ENCODE measurements around the gene NVL.

Gene NVL

DNA sequence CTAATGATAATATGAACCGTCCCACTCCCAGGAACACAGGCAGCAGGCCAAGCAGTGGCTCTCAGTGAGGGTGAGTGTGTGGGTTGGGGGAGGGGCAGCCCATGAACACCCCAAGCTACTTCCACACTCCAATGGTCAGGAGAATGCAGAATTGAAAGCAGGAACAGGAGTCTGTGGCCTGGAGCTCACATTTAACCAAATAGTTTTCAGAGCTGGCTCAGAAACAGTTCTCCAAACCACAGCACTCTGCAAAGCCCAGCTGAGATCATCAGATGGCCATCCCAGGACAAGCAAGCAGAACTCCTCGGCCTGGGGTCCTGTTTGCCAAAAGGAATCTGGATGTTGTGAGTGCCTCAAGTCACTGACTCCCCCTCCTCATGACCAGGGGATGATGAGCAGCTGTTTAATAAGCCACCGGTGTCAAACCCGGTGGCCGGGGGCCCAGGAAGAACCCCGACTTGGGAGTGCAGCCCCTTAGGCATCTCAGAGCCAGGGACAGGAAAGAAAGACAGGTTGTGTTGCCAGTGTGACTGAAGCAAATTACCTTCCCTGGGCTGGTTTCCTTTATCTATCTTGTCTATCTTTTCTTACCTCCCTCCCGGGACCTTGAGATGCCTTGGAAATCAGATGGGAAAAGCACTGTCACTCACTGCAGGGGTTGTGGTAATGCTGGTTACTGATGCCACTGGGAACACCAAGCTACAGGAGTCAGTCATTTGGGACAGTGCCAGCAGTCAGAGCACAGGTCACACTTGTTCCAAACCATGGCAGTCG, 126.5 kb downstream of the NVL start:
- Histone ChIP-seq H3K9ac (ENCODE audit: low read length in 5 of 5) (no peak overlapping the region), H3K27ac (ENCODE audit: low read depth, low read length) (no peak overlapping the region)

DNA sequence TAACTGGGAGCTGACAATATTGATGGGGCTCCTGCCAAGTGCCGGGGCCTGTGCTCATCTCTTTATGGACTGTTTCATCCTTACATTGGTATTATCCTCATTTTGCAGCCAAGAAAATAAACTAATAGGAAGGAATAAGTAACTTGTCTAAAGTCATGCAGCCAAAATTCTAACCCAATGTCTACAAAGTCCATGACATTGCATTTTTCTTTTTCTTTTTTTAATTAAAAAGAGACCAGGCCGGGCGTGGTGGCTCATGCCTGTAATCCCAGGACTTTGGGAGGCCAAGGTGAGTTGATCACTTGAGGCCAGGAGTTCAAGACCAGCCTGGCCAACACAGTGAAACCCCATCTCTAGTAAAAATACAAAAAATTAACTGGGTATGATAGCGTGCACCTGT, 128.1 kb downstream of the NVL start:
- Histone ChIP-seq H3K27me3 (ENCODE audit: control insufficient read depth in 5 of 5, insufficient read depth in 4 of 5, low read length in 5 of 5) (no peaks in the 10 kb centered on the region), H3K9ac (ENCODE audit: low read length in 5 of 5) (no peak overlapping the region), H3K4me3 (ENCODE audit: low read depth in 1 of 5, low read length in 5 of 5) (no peak overlapping the region), H3K4me1 (ENCODE audit: control insufficient read depth in 5 of 5, insufficient read depth in 5 of 5, low read length in 5 of 5) (peaks cover 6 to 26% (median 23%) of the 10 kb centered on the region in 5 donors), H3K36me3 (ENCODE audit: control insufficient read depth in 5 of 5, insufficient read depth in 5 of 5, low read length in 5 of 5) (no peaks in the 10 kb centered on the region), H3K27ac (ENCODE audit: low read depth, low read length) (no peak overlapping the region), H3K9me3 (ENCODE audit: control insufficient read depth in 5 of 5, low read length in 5 of 5) (no peaks in the 10 kb centered on the region)

More for the DNA sequence above, 126.5 kb downstream of the NVL start:
- Histone ChIP-seq H3K4me3 (ENCODE audit: low read depth in 1 of 5, low read length in 5 of 5) (no peak overlapping the region), H3K4me1 (ENCODE audit: control insufficient read depth in 5 of 5, insufficient read depth in 5 of 5, low read length in 5 of 5) (peaks cover 6 to 26% (median 20%) of the 10 kb centered on the region in 5 donors), H3K36me3 (ENCODE audit: control insufficient read depth in 5 of 5, insufficient read depth in 5 of 5, low read length in 5 of 5) (no peaks in the 10 kb centered on the region), H3K27me3 (ENCODE audit: control insufficient read depth in 5 of 5, insufficient read depth in 4 of 5, low read length in 5 of 5) (no peaks in the 10 kb centered on the region), H3K9me3 (ENCODE audit: control insufficient read depth in 5 of 5, low read length in 5 of 5) (no peaks in the 10 kb centered on the region)

DNA sequence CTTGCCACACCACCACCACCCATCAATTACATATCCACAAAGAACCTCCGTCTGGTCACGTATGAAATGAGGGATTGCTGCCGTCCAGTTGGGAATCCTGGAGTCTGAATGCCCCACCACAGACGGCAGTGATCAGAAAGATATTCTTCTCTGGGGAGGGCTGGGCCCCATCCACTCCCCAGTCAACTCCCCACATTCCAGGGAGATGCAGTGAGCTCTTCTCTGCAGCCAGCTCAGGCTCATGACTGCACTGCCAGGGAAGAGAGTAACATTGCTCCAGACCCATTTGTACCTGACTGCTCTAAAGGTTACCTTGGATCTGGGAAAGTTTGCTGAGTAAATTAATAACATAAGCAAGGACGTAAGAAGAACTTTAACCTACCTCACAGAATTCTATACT, 128.6 kb downstream of the NVL start:
- Histone ChIP-seq H3K9ac (ENCODE audit: low read length in 5 of 5) (no peak overlapping the region), H3K9me3 (ENCODE audit: control insufficient read depth in 5 of 5, low read length in 5 of 5) (no peaks in the 10 kb centered on the region), H3K36me3 (ENCODE audit: control insufficient read depth in 5 of 5, insufficient read depth in 5 of 5, low read length in 5 of 5) (no peaks in the 10 kb centered on the region), H3K27me3 (ENCODE audit: control insufficient read depth in 5 of 5, insufficient read depth in 4 of 5, low read length in 5 of 5) (no peaks in the 10 kb centered on the region), H3K27ac (ENCODE audit: low read depth, low read length) (no peak overlapping the region), H3K4me1 (ENCODE audit: control insufficient read depth in 5 of 5, insufficient read depth in 5 of 5, low read length in 5 of 5) (peaks cover 6 to 26% (median 24%) of the 10 kb centered on the region in 5 donors), H3K4me3 (ENCODE audit: low read depth in 1 of 5, low read length in 5 of 5) (no peak overlapping the region)

DNA sequence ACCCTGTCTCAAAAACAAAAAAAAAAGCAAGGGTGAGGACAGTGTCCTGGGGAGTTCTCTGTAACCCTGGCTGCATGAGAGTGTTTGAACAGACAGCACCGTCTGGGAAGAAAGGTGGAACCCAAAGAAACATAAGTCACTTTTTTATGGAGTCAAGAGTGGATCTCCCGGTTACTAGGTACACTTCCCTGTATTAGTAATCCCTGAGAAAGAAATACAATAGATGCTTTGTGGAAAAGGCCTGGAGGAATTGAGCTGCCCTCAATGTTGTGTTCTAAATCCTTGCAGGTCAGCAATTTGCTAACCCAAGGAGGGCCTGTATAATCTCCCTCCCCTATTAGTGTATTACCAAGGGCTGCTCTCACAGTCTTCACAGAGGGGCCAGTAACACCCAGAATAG, 130.3 kb downstream of the NVL start:
- Histone ChIP-seq H3K27me3 (ENCODE audit: control insufficient read depth in 5 of 5, insufficient read depth in 4 of 5, low read length in 5 of 5) (no peaks in the 10 kb centered on the region), H3K4me1 (ENCODE audit: control insufficient read depth in 5 of 5, insufficient read depth in 5 of 5, low read length in 5 of 5) (peaks cover 1 to 17% (median 14%) of the 10 kb centered on the region in 5 donors), H3K9me3 (ENCODE audit: control insufficient read depth in 5 of 5, low read length in 5 of 5) (no peaks in the 10 kb centered on the region), H3K36me3 (ENCODE audit: control insufficient read depth in 5 of 5, insufficient read depth in 5 of 5, low read length in 5 of 5) (peaks cover 0 to 2% (median 0%) of the 10 kb centered on the region in 5 donors), H3K9ac (ENCODE audit: low read length in 5 of 5) (no peak overlapping the region), H3K27ac (ENCODE audit: low read depth, low read length) (no peak overlapping the region), H3K4me3 (ENCODE audit: low read depth in 1 of 5, low read length in 5 of 5) (no peak overlapping the region)

DNA sequence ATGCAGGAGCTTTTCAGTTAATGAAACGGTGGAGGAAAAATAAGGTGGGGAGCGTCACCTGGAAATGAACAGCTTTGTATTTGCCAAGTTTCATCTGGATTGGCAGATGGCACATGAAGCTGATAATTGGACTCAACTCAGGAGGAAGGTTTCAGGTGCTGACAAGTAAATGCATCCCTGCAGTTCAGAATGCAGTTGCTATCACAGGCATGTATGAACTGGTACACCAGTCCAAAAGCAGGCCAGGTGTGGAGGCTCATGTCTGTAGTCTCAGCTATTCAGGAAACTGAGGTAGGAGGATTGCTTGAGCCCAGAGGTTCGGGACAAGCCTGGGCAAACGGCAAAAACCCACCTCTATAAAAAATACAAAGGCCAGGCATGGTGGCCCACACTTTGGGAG, 131.4 kb downstream of the NVL start:
- Histone ChIP-seq H3K4me3 (ENCODE audit: low read depth in 1 of 5, low read length in 5 of 5) (no peak overlapping the region), H3K9me3 (ENCODE audit: control insufficient read depth in 5 of 5, low read length in 5 of 5) (no peaks in the 10 kb centered on the region), H3K4me1 (ENCODE audit: control insufficient read depth in 5 of 5, insufficient read depth in 5 of 5, low read length in 5 of 5) (peaks cover 0 to 8% (median 5%) of the 10 kb centered on the region in 5 donors), H3K9ac (ENCODE audit: low read length in 5 of 5) (no peak overlapping the region), H3K27me3 (ENCODE audit: control insufficient read depth in 5 of 5, insufficient read depth in 4 of 5, low read length in 5 of 5) (no peaks in the 10 kb centered on the region), H3K36me3 (ENCODE audit: control insufficient read depth in 5 of 5, insufficient read depth in 5 of 5, low read length in 5 of 5) (peaks cover 0 to 7% (median 2%) of the 10 kb centered on the region in 5 donors), H3K27ac (ENCODE audit: low read depth, low read length) (no peak overlapping the region)

DNA sequence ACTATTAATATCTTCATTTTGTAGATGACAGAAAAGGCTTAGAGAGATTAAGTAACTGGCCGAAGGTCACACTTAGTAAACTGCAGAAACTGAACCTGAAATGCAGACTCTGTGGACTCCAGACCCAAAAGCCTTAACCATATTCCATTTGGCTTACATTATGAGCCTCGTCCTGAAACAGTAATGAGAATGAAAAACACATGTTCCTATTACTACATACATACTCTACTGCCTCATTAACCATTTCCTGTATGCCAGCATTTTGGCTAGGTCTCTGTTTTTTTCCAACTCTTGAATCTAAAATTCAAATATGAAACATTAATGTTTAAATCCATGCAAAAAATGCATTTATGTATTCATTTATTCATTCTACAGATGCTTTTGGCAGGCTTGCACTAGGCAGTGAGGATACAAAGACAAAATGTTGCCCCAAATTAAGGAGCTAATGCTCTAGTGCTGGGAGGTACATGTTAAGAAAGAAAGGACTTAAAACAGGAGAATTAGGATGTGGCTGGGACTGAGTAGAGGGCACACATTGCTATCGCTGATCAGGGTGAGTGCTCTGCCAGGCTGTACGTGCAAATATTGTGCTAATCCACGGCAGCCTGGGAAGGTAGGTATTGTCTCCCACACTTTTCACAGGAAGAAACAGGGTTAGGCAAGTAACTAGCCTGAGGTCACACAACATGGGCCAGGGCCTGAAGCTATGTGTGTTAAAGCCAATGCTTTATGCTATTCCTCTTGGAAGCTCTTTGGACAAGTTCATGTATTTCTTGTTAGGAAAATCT, 133.0 kb downstream of the NVL start:
- H3K27me3 ChIP-seq (ENCODE audit: control insufficient read depth in 5 of 5, insufficient read depth in 4 of 5, low read length in 5 of 5): no peaks in the 10 kb centered on the region
- no peak overlapping the region for H3K4me3 ChIP-seq (ENCODE audit: low read depth in 1 of 5, low read length in 5 of 5)
- H3K27ac ChIP-seq (ENCODE audit: low read depth, low read length): no peak overlapping the region
- peaks cover 0 to 6% (median 0%) of the 10 kb centered on the region in 5 donors for H3K4me1 ChIP-seq (ENCODE audit: control insufficient read depth in 5 of 5, insufficient read depth in 5 of 5, low read length in 5 of 5)
- peaks cover 8 to 22% (median 11%) of the 10 kb centered on the region in 5 donors for H3K36me3 ChIP-seq (ENCODE audit: control insufficient read depth in 5 of 5, insufficient read depth in 5 of 5, low read length in 5 of 5)
- H3K9me3 ChIP-seq (ENCODE audit: control insufficient read depth in 5 of 5, low read length in 5 of 5): no peaks in the 10 kb centered on the region
- H3K9ac ChIP-seq (ENCODE audit: low read length in 5 of 5): no peak overlapping the region

DNA sequence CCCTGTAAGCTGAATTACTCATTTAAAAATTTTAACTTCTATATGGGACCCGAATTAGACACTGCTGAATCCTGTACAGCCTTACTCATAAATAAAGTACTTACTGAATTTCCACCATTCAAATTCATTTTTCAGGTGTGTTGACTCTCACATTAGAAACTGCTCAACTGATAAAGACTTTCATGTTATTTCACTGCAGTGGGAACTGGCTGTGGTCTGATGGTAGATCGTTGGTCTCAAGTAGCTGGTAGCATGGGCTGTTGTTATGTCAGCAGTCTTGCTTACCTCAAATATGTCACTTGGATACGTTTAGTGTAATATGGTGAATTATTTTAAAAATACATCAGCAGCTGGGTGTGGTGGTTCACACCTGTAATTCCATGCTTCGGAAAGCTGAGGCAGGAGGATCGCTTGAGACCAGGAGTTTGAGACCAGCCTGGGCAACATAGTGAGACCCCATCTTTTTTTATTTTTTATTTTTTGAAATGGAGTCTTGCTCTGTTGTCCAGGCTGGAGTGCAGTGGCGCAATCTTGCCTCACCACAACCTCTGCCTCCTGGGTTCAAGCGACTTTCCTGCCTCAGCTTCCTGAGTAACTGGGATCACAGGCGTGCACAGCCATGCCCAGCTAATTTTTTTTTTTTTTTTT, 136.5 kb downstream of the NVL start:
- Histone ChIP-seq H3K9ac (ENCODE audit: low read length in 5 of 5) (no peak overlapping the region), H3K4me1 (ENCODE audit: control insufficient read depth in 5 of 5, insufficient read depth in 5 of 5, low read length in 5 of 5) (peaks cover 0 to 12% (median 0%) of the 10 kb centered on the region in 5 donors), H3K4me3 (ENCODE audit: low read depth in 1 of 5, low read length in 5 of 5) (no peak overlapping the region), H3K27me3 (ENCODE audit: control insufficient read depth in 5 of 5, insufficient read depth in 4 of 5, low read length in 5 of 5) (no peaks in the 10 kb centered on the region), H3K36me3 (ENCODE audit: control insufficient read depth in 5 of 5, insufficient read depth in 5 of 5, low read length in 5 of 5) (peaks cover 8 to 29% (median 19%) of the 10 kb centered on the region in 5 donors), H3K27ac (ENCODE audit: low read depth, low read length) (no peak overlapping the region), H3K9me3 (ENCODE audit: control insufficient read depth in 5 of 5, low read length in 5 of 5) (no peaks in the 10 kb centered on the region)

DNA sequence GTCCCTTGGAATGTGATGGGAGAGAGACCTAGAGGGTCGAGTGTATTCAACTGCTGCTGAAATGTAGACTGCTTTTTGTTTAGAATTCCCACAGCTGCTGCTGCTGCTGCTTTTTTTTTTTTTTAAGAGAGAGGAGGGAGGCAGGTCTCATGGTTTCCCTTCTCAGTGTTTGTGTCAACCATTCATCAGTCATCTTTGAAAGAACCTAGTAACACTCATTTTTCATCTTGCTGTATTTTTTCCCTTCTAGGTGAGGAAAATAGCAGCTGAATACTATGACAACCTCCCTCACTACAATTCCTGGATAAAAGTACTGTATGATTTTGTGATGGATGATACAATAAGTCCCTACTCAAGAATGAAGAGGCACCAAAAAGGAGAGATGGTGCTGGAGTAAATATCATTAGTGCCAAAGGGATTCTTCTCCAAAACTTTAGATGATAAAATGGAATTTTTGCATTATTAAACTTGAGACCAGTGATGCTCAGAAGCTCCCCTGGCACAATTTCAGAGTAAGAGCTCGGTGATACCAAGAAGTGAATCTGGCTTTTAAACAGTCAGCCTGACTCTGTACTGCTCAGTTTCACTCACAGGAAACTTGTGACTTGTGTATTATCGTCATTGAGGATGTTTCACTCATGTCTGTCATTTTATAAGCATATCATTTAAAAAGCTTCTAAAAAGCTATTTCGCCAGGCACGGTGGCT, 137.7 kb downstream of the NVL start:
- Histone ChIP-seq H3K4me3 (ENCODE audit: low read depth in 1 of 5, low read length in 5 of 5) (no peak overlapping the region), H3K36me3 (ENCODE audit: control insufficient read depth in 5 of 5, insufficient read depth in 5 of 5, low read length in 5 of 5) (peaks cover 8 to 29% (median 19%) of the 10 kb centered on the region in 5 donors), H3K9me3 (ENCODE audit: control insufficient read depth in 5 of 5, low read length in 5 of 5) (no peaks in the 10 kb centered on the region), H3K27me3 (ENCODE audit: control insufficient read depth in 5 of 5, insufficient read depth in 4 of 5, low read length in 5 of 5) (no peaks in the 10 kb centered on the region), H3K27ac (ENCODE audit: low read depth, low read length) (no peak overlapping the region), H3K9ac (ENCODE audit: low read length in 5 of 5) (no peak overlapping the region), H3K4me1 (ENCODE audit: control insufficient read depth in 5 of 5, insufficient read depth in 5 of 5, low read length in 5 of 5) (peaks cover 0 to 12% (median 0%) of the 10 kb centered on the region in 5 donors)

DNA sequence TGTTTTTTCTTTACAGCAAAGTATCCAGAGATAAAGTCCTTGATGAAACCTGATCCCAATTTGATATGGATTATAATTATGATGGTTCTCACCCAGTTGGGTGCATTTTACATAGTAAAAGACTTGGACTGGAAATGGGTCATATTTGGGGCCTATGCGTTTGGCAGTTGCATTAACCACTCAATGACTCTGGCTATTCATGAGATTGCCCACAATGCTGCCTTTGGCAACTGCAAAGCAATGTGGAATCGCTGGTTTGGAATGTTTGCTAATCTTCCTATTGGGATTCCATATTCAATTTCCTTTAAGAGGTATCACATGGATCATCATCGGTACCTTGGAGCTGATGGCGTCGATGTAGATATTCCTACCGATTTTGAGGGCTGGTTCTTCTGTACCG, 140.4 kb downstream of the NVL start:
- H3K9me3 ChIP-seq (ENCODE audit: control insufficient read depth in 5 of 5, low read length in 5 of 5): no peaks in the 10 kb centered on the region
- peaks cover 0 to 19% (median 9%) of the 10 kb centered on the region in 5 donors for H3K4me1 ChIP-seq (ENCODE audit: control insufficient read depth in 5 of 5, insufficient read depth in 5 of 5, low read length in 5 of 5)
- peaks cover 8 to 29% (median 21%) of the 10 kb centered on the region in 5 donors for H3K36me3 ChIP-seq (ENCODE audit: control insufficient read depth in 5 of 5, insufficient read depth in 5 of 5, low read length in 5 of 5)
- no peaks in the 10 kb centered on the region for H3K27me3 ChIP-seq (ENCODE audit: control insufficient read depth in 5 of 5, insufficient read depth in 4 of 5, low read length in 5 of 5)
- H3K27ac ChIP-seq (ENCODE audit: low read depth, low read length): no peak overlapping the region
- H3K9ac ChIP-seq (ENCODE audit: low read length in 5 of 5): no peak overlapping the region
- H3K4me3 ChIP-seq (ENCODE audit: low read depth in 1 of 5, low read length in 5 of 5): no peak overlapping the region
